MM.1S (cell line): Measurements from ENCODE around the gene LRIF1.

Experiments
- DNase-seq: peaks from one replicate; pipeline ENCODE4 v3.0.0-alpha.2; 2015
- H2AFZ ChIP-seq: fragments of 300-600 bp; sonication (generic); 2 replicates; pipeline ENCODE4 v1.6.0; 2016; ENCODE audit warnings: antibody characterized with exemption, low read length
- H3F3A ChIP-seq: fragments of 300-600 bp; sonication (generic); 2 replicates; pipeline ENCODE4 v1.6.1; 2016; ENCODE audit warnings: mild to moderate bottlenecking, antibody characterized with exemption, low read length, moderate library complexity, mixed read lengths; ENCODE audit not compliant: insufficient read depth
- H3K27ac ChIP-seq: fragments of 300-600 bp; sonication (generic); 2 replicates; pipeline ENCODE4 v1.5.1; 2016; ENCODE audit warnings: mild to moderate bottlenecking, low read length
- H3K27me3 ChIP-seq: fragments of 300-600 bp; sonication (generic); replicated peaks from 2 replicates; pipeline ENCODE4 v1.6.0; 2016; ENCODE audit warnings: low read length; ENCODE audit not compliant: insufficient read depth
- H3K36me3 ChIP-seq: fragments of 300-600 bp; sonication (generic); replicated peaks from 2 replicates; pipeline ENCODE4 v1.6.1; 2016; ENCODE audit warnings: mild to moderate bottlenecking, low read length, mixed read lengths; ENCODE audit not compliant: insufficient read depth
- H3K4me1 ChIP-seq: fragments of 300-600 bp; sonication (generic); 2 replicates; pipeline ENCODE4 v1.6.1; 2016; ENCODE audit warnings: low read length, mixed read lengths
- H3K4me2 ChIP-seq: fragments of 300-600 bp; sonication (generic); 2 replicates; pipeline ENCODE4 v1.6.0; 2016; ENCODE audit warnings: low read depth, low read length
- H3K4me3 ChIP-seq: fragments of 300-600 bp; sonication (generic); 2 replicates; pipeline ENCODE4 v1.5.1; 2016; ENCODE audit warnings: low read length, mixed read lengths
- H3K79me2 ChIP-seq: fragments of 300-600 bp; sonication (generic); 2 replicates; pipeline ENCODE4 v1.6.1; 2016; ENCODE audit warnings: mixed run types, low read length, mixed read lengths
- H3K9ac ChIP-seq: fragments of 300-600 bp; sonication (generic); 2 replicates; pipeline ENCODE4 v1.6.1; 2016; ENCODE audit warnings: low read length, mixed read lengths
- H3K9me2 ChIP-seq: fragments of 300-600 bp; sonication (generic); replicated peaks from 2 replicates; pipeline ENCODE4 v1.6.1; 2016; ENCODE audit warnings: mild to moderate bottlenecking, low read length, mixed read lengths; ENCODE audit not compliant: insufficient read depth
- H3K9me3 ChIP-seq: fragments of 300-600 bp; sonication (generic); replicated peaks from 2 replicates; pipeline ENCODE4 v1.6.1; 2016; ENCODE audit warnings: mild to moderate bottlenecking, low read length, mixed read lengths; ENCODE audit not compliant: insufficient read depth
- H4K20me1 ChIP-seq: fragments of 300-600 bp; sonication (generic); 2 replicates; pipeline ENCODE4 v1.6.1; 2016; ENCODE audit warnings: mild to moderate bottlenecking, low read length, moderate library complexity, mixed read lengths; ENCODE audit not compliant: insufficient read depth
- EZH2 ChIP-seq: fragments of 300-600 bp; sonication (generic); optimal IDR thresholded peaks from 2 replicates; pipeline ENCODE3; 2017; ENCODE audit warnings: low read depth, mild to moderate bottlenecking, antibody characterized with exemption, low read length, mixed read lengths
- EZH2phosphoT487 ChIP-seq: fragments of 300-600 bp; sonication (generic); IDR thresholded peaks from 2 replicates; pipeline ENCODE4 v1.6.1; 2018; ENCODE audit warnings: antibody characterized with exemption, low read length
- TF ChIP-seq, protein P1 (sequence below): fragments of 300-600 bp; sonication (generic); IDR thresholded peaks from 2 replicates; pipeline ENCODE4 v1.5.1; 2016; ENCODE audit warnings: antibody characterized with exemption, low read length, mixed read lengths

Gene LRIF1

DNA sequence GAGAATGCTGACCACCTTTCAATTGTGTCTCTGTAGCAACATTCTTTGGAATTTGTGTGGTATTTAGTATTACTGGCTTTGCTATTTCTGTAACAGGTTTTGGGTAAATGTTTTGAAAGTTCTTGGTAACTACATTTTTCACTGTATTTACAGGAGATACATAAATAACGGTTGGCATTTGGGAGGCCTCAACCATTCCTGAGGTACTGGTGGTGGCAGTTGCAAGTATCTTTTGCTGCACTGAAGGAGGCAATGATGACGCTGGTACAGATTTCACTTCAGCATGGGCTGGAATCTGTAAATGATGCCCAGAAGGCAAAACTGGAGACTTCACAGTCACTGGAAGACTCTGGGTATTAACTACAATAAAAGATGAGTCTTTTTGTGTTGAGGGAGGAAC is 11.7 kb downstream of the LRIF1 start:
- no peak overlapping the region for H3K4me2 ChIP-seq
- no peak overlapping the region for H3K27ac ChIP-seq
- H3K9ac ChIP-seq = no peak overlapping the region
- no peak for DNase-seq
- no peak overlapping the region for H2AFZ ChIP-seq
- no peak overlapping the region for H3K4me3 ChIP-seq
- peaks cover 28% of the 10 kb centered on the region for H3K79me2 ChIP-seq
- H4K20me1 ChIP-seq = no peaks in the 10 kb centered on the region
- H3K4me1 ChIP-seq = no peaks in the 10 kb centered on the region
- no peaks in the 10 kb centered on the region for H3K27me3 ChIP-seq
- no peaks in the 10 kb centered on the region for H3K9me2 ChIP-seq
- TF ChIP-seq EZH2 = no peak
- no peak for TF ChIP-seq EZH2phosphoT487
- TF ChIP-seq, protein P1, sequence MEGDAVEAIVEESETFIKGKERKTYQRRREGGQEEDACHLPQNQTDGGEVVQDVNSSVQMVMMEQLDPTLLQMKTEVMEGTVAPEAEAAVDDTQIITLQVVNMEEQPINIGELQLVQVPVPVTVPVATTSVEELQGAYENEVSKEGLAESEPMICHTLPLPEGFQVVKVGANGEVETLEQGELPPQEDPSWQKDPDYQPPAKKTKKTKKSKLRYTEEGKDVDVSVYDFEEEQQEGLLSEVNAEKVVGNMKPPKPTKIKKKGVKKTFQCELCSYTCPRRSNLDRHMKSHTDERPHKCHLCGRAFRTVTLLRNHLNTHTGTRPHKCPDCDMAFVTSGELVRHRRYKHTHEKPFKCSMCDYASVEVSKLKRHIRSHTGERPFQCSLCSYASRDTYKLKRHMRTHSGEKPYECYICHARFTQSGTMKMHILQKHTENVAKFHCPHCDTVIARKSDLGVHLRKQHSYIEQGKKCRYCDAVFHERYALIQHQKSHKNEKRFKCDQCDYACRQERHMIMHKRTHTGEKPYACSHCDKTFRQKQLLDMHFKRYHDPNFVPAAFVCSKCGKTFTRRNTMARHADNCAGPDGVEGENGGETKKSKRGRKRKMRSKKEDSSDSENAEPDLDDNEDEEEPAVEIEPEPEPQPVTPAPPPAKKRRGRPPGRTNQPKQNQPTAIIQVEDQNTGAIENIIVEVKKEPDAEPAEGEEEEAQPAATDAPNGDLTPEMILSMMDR = no peak
- H3K9me3 ChIP-seq = no peaks in the 10 kb centered on the region
- H3F3A ChIP-seq = no peaks in the 10 kb centered on the region
- H3K36me3 ChIP-seq = no peaks in the 10 kb centered on the region

DNA sequence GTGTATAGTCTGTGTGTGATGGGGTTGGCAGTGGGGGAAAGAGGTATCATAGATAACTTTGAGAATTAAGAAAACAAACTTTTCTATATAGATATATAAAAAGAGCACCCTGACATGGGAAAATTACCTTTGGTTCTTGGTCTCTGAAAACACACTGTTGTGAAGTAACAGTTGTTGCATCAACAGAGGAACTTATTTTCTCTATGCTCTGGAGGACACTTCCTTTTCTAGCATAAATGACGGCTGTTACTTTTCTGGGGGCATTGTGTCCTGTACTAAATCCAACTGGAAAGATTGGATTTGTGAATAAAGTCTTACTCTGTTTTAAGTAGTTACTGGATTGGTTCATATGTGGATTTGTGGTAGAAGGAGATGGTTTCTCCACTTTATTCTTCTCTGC is 12.6 kb downstream of the LRIF1 start:
- Histone ChIP-seq H3K4me1 (no peaks in the 10 kb centered on the region), H3K36me3 (no peaks in the 10 kb centered on the region), H3K79me2 (peaks cover 21% of the 10 kb centered on the region), H3F3A (no peaks in the 10 kb centered on the region), H3K4me3 (no peak overlapping the region), H3K9me2 (no peaks in the 10 kb centered on the region), H3K9ac (no peak overlapping the region), H2AFZ (no peak overlapping the region), H3K27me3 (no peaks in the 10 kb centered on the region), H4K20me1 (no peaks in the 10 kb centered on the region), H3K9me3 (no peaks in the 10 kb centered on the region), H3K27ac (no peak overlapping the region), H3K4me2 (no peak overlapping the region)
- DNase-seq = no peak
- TF ChIP-seq EZH2 (no peak), EZH2phosphoT487 (no peak)
- TF ChIP-seq, protein P1 = no peak

DNA sequence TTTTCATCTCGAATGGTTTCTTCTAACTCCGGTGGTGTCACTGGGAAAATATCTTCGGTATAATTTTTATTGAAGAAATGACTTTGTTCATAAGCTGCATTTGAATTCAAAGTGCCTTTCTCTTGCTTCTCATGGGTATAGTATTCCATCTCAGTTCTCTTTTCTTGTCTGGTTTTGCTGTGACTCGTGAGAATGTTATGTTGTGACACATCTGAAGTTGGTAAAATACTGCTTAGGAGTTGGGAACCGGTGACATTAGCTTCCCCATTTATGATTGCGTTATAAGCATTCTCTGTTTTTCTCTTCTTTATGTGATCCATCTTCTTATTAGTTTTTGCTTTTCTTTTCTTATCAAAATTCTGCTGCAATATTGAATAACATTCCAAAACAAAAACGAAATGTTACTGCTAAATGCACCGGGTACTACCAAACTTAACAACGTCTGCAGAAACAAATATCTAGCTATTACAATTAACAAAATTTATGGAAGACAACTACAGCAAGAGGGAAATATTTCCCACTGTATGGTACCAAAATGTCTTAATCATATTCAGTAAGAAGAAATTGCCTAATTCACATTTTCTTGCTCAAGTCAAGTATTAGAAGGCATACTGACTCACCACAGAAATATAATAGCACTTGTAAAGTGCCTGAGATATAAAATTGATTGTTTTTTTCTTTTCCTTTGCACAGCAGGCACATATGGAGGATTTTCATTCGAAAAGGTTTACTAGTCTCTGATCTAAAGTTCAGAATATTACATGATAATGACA is 15.5 kb downstream of the LRIF1 start:
- Histone ChIP-seq H3K4me2 (no peak overlapping the region), H3K4me1 (no peaks in the 10 kb centered on the region), H3K9ac (no peak overlapping the region), H3K79me2 (no peaks in the 10 kb centered on the region), H3F3A (no peaks in the 10 kb centered on the region), H2AFZ (no peak overlapping the region), H3K4me3 (no peak overlapping the region), H3K27me3 (no peaks in the 10 kb centered on the region), H3K9me3 (no peaks in the 10 kb centered on the region), H3K9me2 (no peaks in the 10 kb centered on the region), H3K27ac (no peak overlapping the region), H4K20me1 (no peaks in the 10 kb centered on the region), H3K36me3 (no peaks in the 10 kb centered on the region)
- TF ChIP-seq EZH2 (no peak), EZH2phosphoT487 (no peak)
- TF ChIP-seq, protein P1 = no peak
- DNase-seq = no peak
